ENCODE data around the gene BCO1.

BCO1 gene

DNA sequence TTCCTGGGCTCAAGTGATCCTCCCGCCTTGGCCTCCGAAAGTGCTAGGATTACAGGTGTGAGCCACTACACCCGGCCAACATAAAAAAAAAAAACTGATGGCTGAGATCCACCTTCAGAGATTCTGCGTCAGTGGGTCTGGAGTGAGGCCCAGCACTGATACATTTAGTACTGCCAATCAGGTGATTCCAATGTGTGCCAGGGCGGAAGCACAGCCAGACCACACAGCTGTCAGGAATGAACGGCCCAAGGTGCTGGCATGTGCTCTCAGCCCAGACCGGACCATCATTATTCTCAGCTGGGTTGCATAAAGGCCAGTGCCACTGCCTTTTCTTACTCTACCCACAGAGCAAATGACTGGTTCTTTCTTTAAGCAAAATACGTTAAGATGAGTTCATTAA, 1.2 kb upstream of the BCO1 start:
- H3K27ac ChIP-seq = no peak overlapping the region
- TF ChIP-seq, protein P1, sequence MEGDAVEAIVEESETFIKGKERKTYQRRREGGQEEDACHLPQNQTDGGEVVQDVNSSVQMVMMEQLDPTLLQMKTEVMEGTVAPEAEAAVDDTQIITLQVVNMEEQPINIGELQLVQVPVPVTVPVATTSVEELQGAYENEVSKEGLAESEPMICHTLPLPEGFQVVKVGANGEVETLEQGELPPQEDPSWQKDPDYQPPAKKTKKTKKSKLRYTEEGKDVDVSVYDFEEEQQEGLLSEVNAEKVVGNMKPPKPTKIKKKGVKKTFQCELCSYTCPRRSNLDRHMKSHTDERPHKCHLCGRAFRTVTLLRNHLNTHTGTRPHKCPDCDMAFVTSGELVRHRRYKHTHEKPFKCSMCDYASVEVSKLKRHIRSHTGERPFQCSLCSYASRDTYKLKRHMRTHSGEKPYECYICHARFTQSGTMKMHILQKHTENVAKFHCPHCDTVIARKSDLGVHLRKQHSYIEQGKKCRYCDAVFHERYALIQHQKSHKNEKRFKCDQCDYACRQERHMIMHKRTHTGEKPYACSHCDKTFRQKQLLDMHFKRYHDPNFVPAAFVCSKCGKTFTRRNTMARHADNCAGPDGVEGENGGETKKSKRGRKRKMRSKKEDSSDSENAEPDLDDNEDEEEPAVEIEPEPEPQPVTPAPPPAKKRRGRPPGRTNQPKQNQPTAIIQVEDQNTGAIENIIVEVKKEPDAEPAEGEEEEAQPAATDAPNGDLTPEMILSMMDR (IDR thresholded peaks at IDR 0.05) = no peak
- peaks cover 12% of the 10 kb centered on the region for H3K27me3 ChIP-seq
- no peak overlapping the region for H3K4me3 ChIP-seq (ENCODE audit: low read depth in 1 of 2, low read length in 1 of 2)
- H3K36me3 ChIP-seq = no peaks in the 10 kb centered on the region
- no peaks in the 10 kb centered on the region for H3K9me3 ChIP-seq
- no peaks in the 10 kb centered on the region for H3K4me1 ChIP-seq (ENCODE audit: control insufficient read depth in 1 of 2, insufficient read depth in 1 of 2, low read depth in 1 of 2, low read length in 1 of 2)

- H3K4me1 ChIP-seq (ENCODE audit: control insufficient read depth in 1 of 2, insufficient read depth in 1 of 2, low read depth in 1 of 2, low read length in 1 of 2) = no peaks in the 10 kb centered on the region
- no peaks in the 10 kb centered on the region for H3K36me3 ChIP-seq
- H3K27ac ChIP-seq = no peak overlapping the region
- no peak overlapping the region for H3K4me3 ChIP-seq (ENCODE audit: low read depth in 1 of 2, low read length in 1 of 2)
- TF ChIP-seq, protein P1 (IDR thresholded peaks at IDR 0.05) = no peak
- no peaks in the 10 kb centered on the region for H3K9me3 ChIP-seq
- peaks cover 12% of the 10 kb centered on the region for H3K27me3 ChIP-seq
These were observed 570 bp upstream of the BCO1 start for GRCh38 chr16:81237942-81238295.

- TF ChIP-seq, protein P1 (IDR thresholded peaks at IDR 0.05) = no peak
- H3K4me1 ChIP-seq (ENCODE audit: control insufficient read depth in 1 of 2, insufficient read depth in 1 of 2, low read depth in 1 of 2, low read length in 1 of 2) = no peaks in the 10 kb centered on the region
- H3K27me3 ChIP-seq = peaks cover 12% of the 10 kb centered on the region
- H3K36me3 ChIP-seq = no peaks in the 10 kb centered on the region
- no peak overlapping the region for H3K27ac ChIP-seq
- no peaks in the 10 kb centered on the region for H3K9me3 ChIP-seq
- H3K4me3 ChIP-seq (ENCODE audit: low read depth in 1 of 2, low read length in 1 of 2) = no peak overlapping the region
These were observed 1.1 kb downstream of the BCO1 start for GRCh38 chr16:81239367-81240121.

- H3K4me1 ChIP-seq (ENCODE audit: control insufficient read depth in 1 of 2, insufficient read depth in 1 of 2, low read depth in 1 of 2, low read length in 1 of 2) = no peaks in the 10 kb centered on the region
- no peak overlapping the region for H3K4me3 ChIP-seq (ENCODE audit: low read depth in 1 of 2, low read length in 1 of 2)
- TF ChIP-seq, protein P1 (IDR thresholded peaks at IDR 0.05) = no peak
- H3K27me3 ChIP-seq = peaks cover 12% of the 10 kb centered on the region
- H3K36me3 ChIP-seq = no peaks in the 10 kb centered on the region
- no peaks in the 10 kb centered on the region for H3K9me3 ChIP-seq
- no peak overlapping the region for H3K27ac ChIP-seq
These were observed 3.2 kb downstream of the BCO1 start for GRCh38 chr16:81241706-81242105.

DNA sequence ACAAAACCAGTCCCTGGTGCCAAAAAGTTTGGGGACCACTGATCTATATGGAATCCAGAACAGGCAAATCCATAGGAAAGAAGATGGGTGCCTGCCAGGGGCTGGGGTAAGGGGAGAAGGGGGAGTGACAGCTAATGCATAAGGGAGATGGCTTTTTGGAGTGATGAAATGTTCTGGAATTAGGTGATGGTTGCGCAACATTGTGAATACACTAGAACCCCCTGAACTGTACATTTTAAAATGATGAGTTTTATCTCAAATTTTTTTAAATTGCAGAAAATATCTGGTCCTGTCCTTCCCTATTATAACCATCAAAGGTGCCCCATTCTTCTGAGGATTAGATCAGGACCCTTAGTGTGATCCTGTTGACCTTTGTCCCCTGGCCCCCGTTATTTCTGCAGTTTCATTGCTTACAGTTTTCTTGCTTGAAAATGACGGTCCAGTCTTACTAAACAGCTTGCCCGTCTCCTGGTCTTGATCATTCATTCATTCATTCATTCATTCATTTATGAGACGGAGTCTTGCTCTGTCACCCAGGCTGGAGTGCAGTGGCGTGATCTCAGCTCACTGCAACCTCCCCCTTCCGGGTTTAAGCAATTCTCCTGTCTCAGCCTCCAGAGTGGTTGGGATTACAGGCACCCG, 4.6 kb downstream of the BCO1 start:
- H3K4me3 ChIP-seq (ENCODE audit: low read depth in 1 of 2, low read length in 1 of 2) = no peak overlapping the region
- H3K36me3 ChIP-seq = no peaks in the 10 kb centered on the region
- TF ChIP-seq, protein P1 (IDR thresholded peaks at IDR 0.05) = no peak
- H3K27me3 ChIP-seq = peaks cover 12% of the 10 kb centered on the region
- H3K27ac ChIP-seq = no peak overlapping the region
- H3K4me1 ChIP-seq (ENCODE audit: control insufficient read depth in 1 of 2, insufficient read depth in 1 of 2, low read depth in 1 of 2, low read length in 1 of 2) = no peaks in the 10 kb centered on the region
- H3K9me3 ChIP-seq = no peaks in the 10 kb centered on the region

All from neutrophil (primary cell).